H1 (cell line): ENCODE measurements around the gene RGS6.
A peak's percentile ranks its signal among the peaks of the same experiment; 100 is the strongest.

Experiments used
- BRCA1 ChIP-seq: IDR thresholded peaks from 2 replicates; pipeline ENCODE4 v1.6.1; 2012; ENCODE audit warnings: low read depth, low read length, improper control_type of control experiment
- CEBPB ChIP-seq: IDR thresholded peaks from 2 replicates; pipeline ENCODE4 v1.6.1; 2012; ENCODE audit warnings: low read depth, low read length
- CHD2 ChIP-seq: IDR thresholded peaks from 2 replicates; pipeline ENCODE4 v1.6.1; 2012; ENCODE audit warnings: low read length, improper control_type of control experiment
- EZH2 ChIP-seq: fragments of 200-600 bp; sonication (generic); IDR thresholded peaks from 2 replicates; pipeline ENCODE4 v1.7.1; 2012; ENCODE audit warnings: low read depth, mild to moderate bottlenecking, moderate library complexity, low read length, inconsistent platforms; ENCODE audit not compliant: severe bottlenecking
- HDAC2 ChIP-seq, 2 experiments: fragments of 300-600 bp in 1 of 2; sonication (generic) in 1 of 2; IDR thresholded peaks; 2 replicates each; pipeline ENCODE4 v1.6.1; 2011 to 2012; ENCODE audit warnings: low read depth in 2 of 2, low read length in 2 of 2, mild to moderate bottlenecking in 2 of 2, moderate library complexity in 2 of 2, borderline replicate concordance in 1 of 2, inconsistent platforms in 1 of 2
- MAX ChIP-seq: IDR thresholded peaks from 2 replicates; pipeline ENCODE4 v1.6.1; 2012; ENCODE audit warnings: inconsistent platforms
- POLR2A ChIP-seq, 2 experiments: IDR thresholded peaks; 1 replicate in 1 of 2; 2 replicates in 1 of 2; pipeline ENCODE4 v1.6.1; 2011; ENCODE audit warnings: low read depth in 2 of 2, low read length in 2 of 2, mild to moderate bottlenecking in 2 of 2; ENCODE audit errors: control extremely low read depth in 1 of 2
- POU5F1 ChIP-seq: IDR thresholded peaks from 2 replicates; pipeline ENCODE4 v1.6.1; 2011; ENCODE audit warnings: low read depth, mild to moderate bottlenecking, low read length, moderate library complexity
- SRF ChIP-seq: IDR thresholded peaks from 2 replicates; pipeline ENCODE4 v1.6.1; 2011; ENCODE audit warnings: mild to moderate bottlenecking, low read depth, low read length, moderate library complexity
- YY1 ChIP-seq: IDR thresholded peaks from 2 replicates; pipeline ENCODE4 v1.6.1; 2011; ENCODE audit warnings: low read depth, mild to moderate bottlenecking, low read length
- TF ChIP-seq, protein P1 (sequence below), 3 experiments: IDR thresholded peaks; 1 replicate in 2 of 3; 2 replicates in 1 of 3; pipeline versions ENCODE4 v1.5.1 to v1.6.1; 2011; ENCODE audit warnings: low read length in 3 of 3, mild to moderate bottlenecking in 3 of 3, inconsistent platforms in 2 of 3, low read depth in 1 of 3, moderate library complexity in 1 of 3; ENCODE audit not compliant: insufficient read depth in 1 of 3; ENCODE audit errors: control extremely low read depth in 1 of 3
- TF ChIP-seq, protein P2 (sequence below): IDR thresholded peaks from 2 replicates; pipeline ENCODE4 v1.6.1; 2012; ENCODE audit warnings: low read length, inconsistent platforms

DNA sequence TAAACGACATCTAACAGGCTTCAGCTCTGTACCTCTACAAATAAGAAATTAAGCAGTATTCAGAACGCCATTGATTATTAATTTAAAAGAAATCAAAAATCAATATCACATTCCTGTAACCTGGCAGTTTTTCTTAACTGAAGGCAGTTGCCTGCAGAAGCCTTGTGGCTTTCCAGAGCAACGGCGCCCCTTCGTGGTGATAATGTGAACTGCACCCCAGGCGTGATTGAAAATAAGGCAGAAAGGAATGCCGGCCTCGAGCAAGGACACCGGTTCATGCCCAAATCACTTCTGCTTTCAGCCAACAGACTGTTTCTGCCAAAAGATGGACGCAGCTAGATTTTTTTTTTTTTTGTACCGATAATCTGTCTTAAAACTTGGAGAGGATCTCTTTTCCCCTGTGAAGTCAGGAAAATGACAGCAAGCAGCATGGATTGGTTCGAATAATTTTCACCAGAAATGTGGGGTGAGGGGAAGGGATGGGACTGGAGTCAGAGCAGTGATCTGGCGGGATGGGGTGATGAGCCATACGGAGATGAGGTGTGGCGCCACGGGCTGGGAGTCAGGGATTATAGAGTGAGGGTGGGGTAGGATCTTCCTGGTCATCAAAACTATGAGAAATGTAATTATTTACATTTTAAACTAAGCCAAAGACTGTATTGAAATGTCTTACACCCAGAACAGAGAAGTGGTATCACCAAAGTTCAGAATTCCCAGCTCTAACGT, 488.7 kb downstream of the RGS6 start:
- no peak for TF ChIP-seq POLR2A (IDR thresholded peaks at IDR 0.05; ENCODE audit: control extremely low read depth in 1 of 2, low read depth in 2 of 2, low read length in 2 of 2)
- TF ChIP-seq, protein P1, sequence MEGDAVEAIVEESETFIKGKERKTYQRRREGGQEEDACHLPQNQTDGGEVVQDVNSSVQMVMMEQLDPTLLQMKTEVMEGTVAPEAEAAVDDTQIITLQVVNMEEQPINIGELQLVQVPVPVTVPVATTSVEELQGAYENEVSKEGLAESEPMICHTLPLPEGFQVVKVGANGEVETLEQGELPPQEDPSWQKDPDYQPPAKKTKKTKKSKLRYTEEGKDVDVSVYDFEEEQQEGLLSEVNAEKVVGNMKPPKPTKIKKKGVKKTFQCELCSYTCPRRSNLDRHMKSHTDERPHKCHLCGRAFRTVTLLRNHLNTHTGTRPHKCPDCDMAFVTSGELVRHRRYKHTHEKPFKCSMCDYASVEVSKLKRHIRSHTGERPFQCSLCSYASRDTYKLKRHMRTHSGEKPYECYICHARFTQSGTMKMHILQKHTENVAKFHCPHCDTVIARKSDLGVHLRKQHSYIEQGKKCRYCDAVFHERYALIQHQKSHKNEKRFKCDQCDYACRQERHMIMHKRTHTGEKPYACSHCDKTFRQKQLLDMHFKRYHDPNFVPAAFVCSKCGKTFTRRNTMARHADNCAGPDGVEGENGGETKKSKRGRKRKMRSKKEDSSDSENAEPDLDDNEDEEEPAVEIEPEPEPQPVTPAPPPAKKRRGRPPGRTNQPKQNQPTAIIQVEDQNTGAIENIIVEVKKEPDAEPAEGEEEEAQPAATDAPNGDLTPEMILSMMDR (IDR thresholded peaks at IDR 0.05; ENCODE audit: control extremely low read depth in 1 of 3, insufficient read depth in 1 of 3, low read depth in 1 of 3, low read length in 3 of 3) = peak; percentile 85 to 95 (median 88)
- TF ChIP-seq POU5F1 = no peak
- TF ChIP-seq SRF = no peak
- TF ChIP-seq, protein P2, sequence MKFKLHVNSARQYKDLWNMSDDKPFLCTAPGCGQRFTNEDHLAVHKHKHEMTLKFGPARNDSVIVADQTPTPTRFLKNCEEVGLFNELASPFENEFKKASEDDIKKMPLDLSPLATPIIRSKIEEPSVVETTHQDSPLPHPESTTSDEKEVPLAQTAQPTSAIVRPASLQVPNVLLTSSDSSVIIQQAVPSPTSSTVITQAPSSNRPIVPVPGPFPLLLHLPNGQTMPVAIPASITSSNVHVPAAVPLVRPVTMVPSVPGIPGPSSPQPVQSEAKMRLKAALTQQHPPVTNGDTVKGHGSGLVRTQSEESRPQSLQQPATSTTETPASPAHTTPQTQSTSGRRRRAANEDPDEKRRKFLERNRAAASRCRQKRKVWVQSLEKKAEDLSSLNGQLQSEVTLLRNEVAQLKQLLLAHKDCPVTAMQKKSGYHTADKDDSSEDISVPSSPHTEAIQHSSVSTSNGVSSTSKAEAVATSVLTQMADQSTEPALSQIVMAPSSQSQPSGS = no peak
- TF ChIP-seq YY1 = no peak
- no peak for TF ChIP-seq EZH2
- TF ChIP-seq CEBPB = no peak
- TF ChIP-seq BRCA1 = no peak
- TF ChIP-seq CHD2 = no peak
- no peak for TF ChIP-seq HDAC2 (IDR thresholded peaks at IDR 0.05; ENCODE audit: borderline replicate concordance in 1 of 2, low read depth in 2 of 2, low read length in 2 of 2)
- TF ChIP-seq MAX = no peak
